GM20431 (cell line): ENCODE data around the gene NEGR1.

ENCODE experiments used
- in situ Hi-C: fragments of 300-500 bp; cut with MseI, MboI; formaldehyde crosslinking; loops from one replicate; pipeline ENCODE4 v1.15.0; 2020; ENCODE audit warnings: low sequenced_read_pairs; ENCODE audit not compliant: unreplicated experiment

NEGR1 gene

GRCh38 chr1:71738256-71738655, 544.1 kb downstream of the NEGR1 start:
- in situ Hi-C loops: no loop called here

GRCh38 chr1:71737768-71738167, 544.6 kb downstream of the NEGR1 start:
- in situ Hi-C loops: no loop called here

- in situ Hi-C loops: no loop called here
Measured at GRCh38 chr1:71733121-71733520, 549.2 kb downstream of the NEGR1 start.

GRCh38 chr1:71721532-71721931, 560.8 kb downstream of the NEGR1 start:
- in situ Hi-C loops: no loop called here

GRCh38 chr1:71719330-71719729, 563.0 kb downstream of the NEGR1 start:
- in situ Hi-C loops: no loop called here

- in situ Hi-C loops: no loop called here
Measured at GRCh38 chr1:71717186-71717585, 565.2 kb downstream of the NEGR1 start.

GRCh38 chr1:71711456-71711855, 570.9 kb downstream of the NEGR1 start:
- in situ Hi-C loops: no loop called here

GRCh38 chr1:71706029-71706671, 576.2 kb downstream of the NEGR1 start:
- in situ Hi-C loops: no loop called here

- in situ Hi-C loops: no loop called here
Measured at GRCh38 chr1:71698186-71698585, 584.2 kb downstream of the NEGR1 start.

GRCh38 chr1:71695821-71696220, 586.5 kb downstream of the NEGR1 start:
- in situ Hi-C loops: no loop called here

GRCh38 chr1:71695084-71695483, 587.3 kb downstream of the NEGR1 start:
- in situ Hi-C loops: no loop called here

GRCh38 chr1:71693581-71693980, 588.8 kb downstream of the NEGR1 start:
- in situ Hi-C loops: no loop called here

GRCh38 chr1:71689635-71690034, 592.7 kb downstream of the NEGR1 start:
- in situ Hi-C loops: no loop called here

GRCh38 chr1:71687376-71687775, 595.0 kb downstream of the NEGR1 start:
- in situ Hi-C loops: no loop called here

- in situ Hi-C loops: no loop called here
Measured at GRCh38 chr1:71676979-71677925, 605.1 kb downstream of the NEGR1 start.

GRCh38 chr1:71668065-71668464, 614.3 kb downstream of the NEGR1 start:
- in situ Hi-C loops: no loop called here

GRCh38 chr1:71667216-71667615, 615.1 kb downstream of the NEGR1 start:
- in situ Hi-C loops: no loop called here

- in situ Hi-C loops: no loop called here
Measured at GRCh38 chr1:71666609-71667008, 615.7 kb downstream of the NEGR1 start.

GRCh38 chr1:71660411-71660810, 621.9 kb downstream of the NEGR1 start:
- in situ Hi-C loops: no loop called here

- in situ Hi-C loops: no loop called here
Measured at GRCh38 chr1:71657891-71658679, 624.3 kb downstream of the NEGR1 start.

GRCh38 chr1:71656902-71657301, 625.4 kb downstream of the NEGR1 start:
- in situ Hi-C loops: no loop called here
